ENCODE data around the gene RAB7A. TPM values are rescaled to one million over a fixed set of nuclear protein-coding genes. Genes with fewer than 3 reads are reported as not detected.
"Not testable (repeated sequence)": the region's sequence is repeated elsewhere in the genome, so short reads cannot be mapped to it uniquely, and the experiment has no call there.

RAB7A gene
- total RNA-seq, 2 experiments from 2014 or later: 297 to 534 TPM

DNA sequence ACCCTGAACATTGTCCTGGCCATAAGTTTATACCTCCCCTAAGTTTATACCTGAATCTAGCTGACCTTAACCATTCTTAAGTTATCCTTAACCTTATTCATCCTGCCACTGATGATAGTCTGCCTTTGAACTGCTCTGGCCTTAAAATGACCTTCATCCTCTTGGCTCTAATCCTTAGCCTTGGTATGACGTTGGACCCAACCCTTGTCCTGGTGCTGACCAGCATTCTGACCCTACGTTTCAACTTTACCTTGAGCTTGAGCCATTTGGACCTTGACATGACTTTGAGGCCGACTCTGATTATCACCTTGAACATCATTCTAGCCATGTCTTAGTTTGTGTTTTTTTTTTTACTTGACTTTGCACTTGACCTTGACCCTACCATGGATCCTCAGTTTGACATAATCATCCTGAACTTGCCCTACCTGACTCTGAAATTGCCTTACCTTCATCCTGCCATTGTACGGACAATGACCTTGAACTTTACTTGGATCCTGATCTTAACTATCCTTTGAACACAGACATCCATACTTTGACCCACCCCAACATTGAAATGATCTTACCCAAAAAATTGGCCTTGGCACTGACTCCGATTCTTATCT lies 92.3 kb downstream of the RAB7A start:
- ChIA-PET POLR2A (no interaction called here), CTCF (interaction anchor here (0.6 to 1.9 kb wide), 2 partner anchors 29 to 60 kb away, joined by 3 to 11 read pairs; no protein-coding TSS in a partner anchor)
- no peaks in the 10 kb centered on the region for H3K27me3 Mint-ChIP-seq
- H3K27ac Mint-ChIP-seq: peak overlapping the region; percentile 20
- H3K9me3 Mint-ChIP-seq (ENCODE audit: low read depth): no peaks in the 10 kb centered on the region
- DNase-seq: no peak
- no peaks in the 10 kb centered on the region for H3K4me1 Mint-ChIP-seq
- no peak overlapping the region for H3K4me3 Mint-ChIP-seq
- intact Hi-C loops (cut with DNase I, micrococcal nuclease): no loop called here
- peaks cover 51% of the 10 kb centered on the region for H3K36me3 Mint-ChIP-seq (ENCODE audit: low read depth)
- ATAC-seq: no peak

DNA sequence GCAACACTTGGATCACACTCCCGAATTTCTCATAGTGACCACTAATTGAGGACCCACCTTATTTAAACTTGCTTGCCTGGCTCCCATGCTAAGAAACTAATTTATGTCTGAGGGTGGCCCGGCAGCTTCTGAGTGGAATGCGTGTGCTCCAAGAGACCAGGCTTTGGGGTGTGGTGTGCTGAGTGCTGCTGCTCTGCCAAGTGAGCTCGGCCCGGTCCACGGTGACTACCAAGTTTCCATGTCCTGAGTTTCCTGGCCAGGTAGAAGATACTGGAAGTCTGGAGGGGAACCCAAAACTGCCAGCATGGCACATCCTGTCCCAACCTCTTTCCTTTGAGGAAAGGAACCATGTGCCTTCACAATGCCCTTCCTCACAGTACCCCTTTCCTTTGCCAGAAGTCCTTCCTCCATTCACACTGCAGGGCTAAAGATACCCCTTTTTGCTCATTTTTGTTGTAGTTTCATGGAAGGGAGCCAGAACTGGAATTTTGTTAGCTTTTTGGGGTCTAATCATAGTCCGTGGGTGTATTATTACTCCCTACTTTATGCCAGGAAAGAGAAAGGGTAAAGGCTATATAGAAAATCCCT lies 94.4 kb downstream of the RAB7A start:
- no peak overlapping the region for H3K4me3 Mint-ChIP-seq
- POLR2A ChIA-PET: no interaction called here
- H3K4me1 Mint-ChIP-seq: no peaks in the 10 kb centered on the region
- H3K27me3 Mint-ChIP-seq: no peaks in the 10 kb centered on the region
- H3K27ac Mint-ChIP-seq: no peak overlapping the region
- CTCF ChIA-PET: interaction anchor here (0.5 to 2.4 kb wide), 5 partner anchors 9 to 150 kb away, joined by 3 to 8 read pairs (median 4); no protein-coding TSS in a partner anchor
- no peak for DNase-seq
- H3K9me3 Mint-ChIP-seq (ENCODE audit: low read depth): no peaks in the 10 kb centered on the region
- intact Hi-C loops (cut with DNase I, micrococcal nuclease): no loop called here
- H3K36me3 Mint-ChIP-seq (ENCODE audit: low read depth): peaks cover 37% of the 10 kb centered on the region
- no peak for ATAC-seq

GRCh38 chr3:128823008-128823407 lies 97.0 kb downstream of the RAB7A start:
- Mint-ChIP-seq H3K27ac (no peak overlapping the region), H3K36me3 (ENCODE audit: low read depth) (peaks cover 17% of the 10 kb centered on the region), H3K9me3 (ENCODE audit: low read depth) (no peaks in the 10 kb centered on the region), H3K4me1 (no peaks in the 10 kb centered on the region), H3K27me3 (no peaks in the 10 kb centered on the region), H3K4me3 (no peak overlapping the region)
- no peak for DNase-seq
- no peak for ATAC-seq
- ChIA-PET POLR2A (interaction anchor here (0.6 kb wide), 1 partner anchor 71 kb away, joined by 4 read pairs; no protein-coding TSS in a partner anchor), CTCF (interaction anchor here (1.3 kb wide), 1 partner anchor 11 kb away, joined by 4 read pairs; no protein-coding TSS in a partner anchor)
- intact Hi-C loops (cut with DNase I, micrococcal nuclease): no loop called here

DNA sequence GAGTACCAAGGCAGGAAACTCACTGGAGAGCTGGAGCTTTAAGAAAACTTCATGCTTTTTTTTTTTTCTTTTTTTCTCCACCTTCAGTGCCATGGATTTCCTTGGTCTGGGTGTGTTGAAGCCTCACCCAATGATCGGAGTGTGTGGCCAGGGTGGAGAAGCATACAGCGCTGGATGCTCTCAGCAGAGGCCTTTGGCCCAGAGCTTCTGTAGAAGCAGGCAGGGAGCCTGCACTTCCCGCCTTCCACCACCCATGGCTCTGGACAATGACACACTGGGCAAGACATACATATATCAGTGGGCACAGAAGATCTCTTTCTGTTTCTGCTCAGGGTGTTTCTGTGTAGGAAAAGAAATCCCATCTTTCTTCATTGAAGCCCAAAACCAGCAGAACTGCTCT lies 97.6 kb downstream of the RAB7A start:
- ChIA-PET CTCF (interaction anchor here (0.8 to 1.3 kb wide), 2 partner anchors 9 to 11 kb away, joined by 3 to 4 read pairs; no protein-coding TSS in a partner anchor), POLR2A (interaction anchor here (0.6 kb wide), 2 partner anchors 20 to 71 kb away, joined by 3 to 4 read pairs; no protein-coding TSS in a partner anchor)
- no peak for ATAC-seq
- DNase-seq: no peak
- no peaks in the 10 kb centered on the region for H3K27me3 Mint-ChIP-seq
- peaks cover 10% of the 10 kb centered on the region for H3K36me3 Mint-ChIP-seq (ENCODE audit: low read depth)
- no peak overlapping the region for H3K4me3 Mint-ChIP-seq
- no peaks in the 10 kb centered on the region for H3K4me1 Mint-ChIP-seq
- no peak overlapping the region for H3K27ac Mint-ChIP-seq
- intact Hi-C loops (cut with DNase I, micrococcal nuclease): no loop called here
- no peaks in the 10 kb centered on the region for H3K9me3 Mint-ChIP-seq (ENCODE audit: low read depth)

- Mint-ChIP-seq H3K4me3 (no peak overlapping the region), H3K9me3 (ENCODE audit: low read depth) (no peaks in the 10 kb centered on the region), H3K4me1 (no peaks in the 10 kb centered on the region), H3K36me3 (ENCODE audit: low read depth) (peaks cover 4% of the 10 kb centered on the region), H3K27me3 (no peaks in the 10 kb centered on the region), H3K27ac (no peak overlapping the region)
- ATAC-seq (no peak), DNase-seq (no peak)
- CTCF ChIA-PET: interaction anchor here (0.8 kb wide), 1 partner anchor 10 kb away, joined by 3 read pairs; no protein-coding TSS in a partner anchor
- POLR2A ChIA-PET: interaction anchor here (0.6 kb wide), 1 partner anchor 20 kb away, joined by 3 read pairs; no protein-coding TSS in a partner anchor
- intact Hi-C loops (cut with DNase I, micrococcal nuclease): no loop called here
These were observed 98.3 kb downstream of the RAB7A start for GRCh38 chr3:128824132-128824850.

DNA sequence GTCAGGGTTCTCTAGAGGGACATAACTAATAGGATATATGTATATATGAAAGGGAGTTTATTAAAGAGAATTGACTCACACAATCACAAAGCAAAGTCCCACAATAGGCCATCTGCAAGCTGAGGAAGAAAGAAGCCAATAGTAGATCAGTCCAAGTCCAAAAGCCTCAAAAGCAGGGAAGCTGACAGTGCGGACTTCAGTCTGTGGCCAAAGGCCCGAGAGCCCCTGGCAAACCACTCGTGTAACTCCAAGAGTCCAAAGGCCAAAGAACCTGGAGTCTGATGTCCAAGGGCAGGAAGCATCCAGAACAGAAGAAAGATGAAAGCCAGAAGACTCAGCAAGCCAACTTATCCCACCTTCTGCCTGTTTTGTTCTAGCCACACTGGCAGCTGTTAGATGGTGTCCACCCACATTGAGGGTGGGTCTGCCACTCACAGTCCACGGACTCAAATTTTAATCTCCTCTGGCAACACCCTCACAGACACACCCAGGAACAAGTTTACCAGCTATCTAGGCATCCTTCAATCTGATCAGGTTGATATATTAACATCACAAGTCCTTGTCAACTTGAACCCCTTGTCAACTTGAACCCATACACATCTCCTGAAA lies 99.2 kb downstream of the RAB7A start:
- Mint-ChIP-seq H3K27me3 (no peaks in the 10 kb centered on the region), H3K9me3 (ENCODE audit: low read depth) (no peaks in the 10 kb centered on the region), H3K4me3 (no peak overlapping the region), H3K27ac (peak overlapping the region; percentile 28), H3K4me1 (no peaks in the 10 kb centered on the region), H3K36me3 (ENCODE audit: low read depth) (peaks cover 4% of the 10 kb centered on the region)
- POLR2A ChIA-PET: no interaction called here
- CTCF ChIA-PET: no interaction called here
- intact Hi-C loops (cut with DNase I, micrococcal nuclease): no loop called here
- no peak for DNase-seq
- no peak for ATAC-seq

- intact Hi-C loops (cut with DNase I, micrococcal nuclease); H3K36me3 Mint-ChIP-seq (ENCODE audit: low read depth); H3K27me3 Mint-ChIP-seq; H3K27ac Mint-ChIP-seq; ATAC-seq; DNase-seq; H3K4me3 Mint-ChIP-seq; POLR2A ChIA-PET; CTCF ChIA-PET; H3K9me3 Mint-ChIP-seq (ENCODE audit: low read depth); H3K4me1 Mint-ChIP-seq: not testable (repeated sequence)
These were observed 103.1 kb downstream of the RAB7A start for GRCh38 chr3:128829087-128829486.

DNA sequence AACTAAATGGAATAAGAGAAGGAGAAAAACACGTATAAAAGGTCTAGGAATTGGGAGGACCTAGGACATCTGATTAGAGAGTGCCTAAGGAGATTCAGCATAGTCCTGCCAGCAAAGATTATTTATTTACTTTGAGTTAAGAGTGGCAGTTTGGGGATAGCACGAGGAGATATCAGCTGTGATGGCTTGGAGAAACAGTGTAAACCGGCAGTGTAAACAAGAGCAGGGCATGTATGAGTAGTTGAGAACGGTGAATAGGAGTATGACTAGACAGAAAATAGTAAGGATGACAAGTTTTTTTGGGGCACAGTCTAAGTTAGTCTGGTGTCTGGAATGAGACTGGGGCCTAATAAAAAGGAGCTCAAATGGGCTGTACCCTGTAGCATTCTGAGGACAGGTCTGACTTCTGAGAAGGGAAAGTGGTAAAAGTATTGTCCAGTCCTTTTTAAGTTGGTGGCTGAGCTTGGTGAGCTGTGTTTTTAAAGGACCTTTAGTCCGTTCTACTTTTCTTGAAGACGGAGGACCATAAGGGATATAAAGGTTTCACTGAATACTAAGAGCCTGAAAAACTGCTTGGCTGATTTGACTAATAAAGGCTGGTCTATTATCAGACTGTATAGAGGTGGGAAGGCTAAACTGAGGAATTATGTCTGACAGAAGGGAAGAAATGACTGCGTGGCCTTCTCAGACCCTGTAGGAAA lies 104.1 kb downstream of the RAB7A start:
- intact Hi-C loops (cut with DNase I, micrococcal nuclease); H3K4me3 Mint-ChIP-seq; ATAC-seq; POLR2A ChIA-PET; H3K4me1 Mint-ChIP-seq; H3K36me3 Mint-ChIP-seq (ENCODE audit: low read depth); H3K9me3 Mint-ChIP-seq (ENCODE audit: low read depth); H3K27ac Mint-ChIP-seq; DNase-seq; CTCF ChIA-PET; H3K27me3 Mint-ChIP-seq: not testable (repeated sequence)

GRCh38 chr3:128830762-128831161 lies 104.8 kb downstream of the RAB7A start:
- H3K9me3 Mint-ChIP-seq (ENCODE audit: low read depth); DNase-seq; CTCF ChIA-PET; H3K27ac Mint-ChIP-seq; ATAC-seq; H3K4me3 Mint-ChIP-seq; H3K4me1 Mint-ChIP-seq; H3K36me3 Mint-ChIP-seq (ENCODE audit: low read depth); H3K27me3 Mint-ChIP-seq; POLR2A ChIA-PET; intact Hi-C loops (cut with DNase I, micrococcal nuclease): not testable (repeated sequence)

DNA sequence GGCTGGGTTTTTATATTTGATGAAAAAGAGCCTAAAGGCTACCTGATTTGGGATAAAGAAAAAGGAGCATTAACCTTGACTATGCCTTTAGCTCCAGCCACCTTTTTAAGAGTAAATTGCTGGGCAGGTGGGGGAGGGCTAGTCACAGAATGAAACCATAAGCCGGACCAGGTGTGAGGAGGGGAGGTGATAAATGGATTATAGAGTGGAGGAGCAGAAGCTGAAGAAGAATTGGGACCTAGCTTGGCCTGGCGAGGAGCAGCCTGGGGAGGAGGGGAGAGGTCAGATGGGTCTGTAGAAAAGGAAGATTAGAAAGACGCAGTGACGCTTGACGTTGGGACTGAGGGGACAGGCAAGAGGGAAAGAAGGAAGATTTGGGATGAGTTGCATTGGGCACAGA lies 107.0 kb downstream of the RAB7A start:
- ATAC-seq; H3K4me1 Mint-ChIP-seq; POLR2A ChIA-PET; H3K27me3 Mint-ChIP-seq; intact Hi-C loops (cut with DNase I, micrococcal nuclease); H3K9me3 Mint-ChIP-seq (ENCODE audit: low read depth); H3K4me3 Mint-ChIP-seq; H3K36me3 Mint-ChIP-seq (ENCODE audit: low read depth); DNase-seq; H3K27ac Mint-ChIP-seq: not testable (repeated sequence)
- CTCF ChIA-PET: interaction anchor here (0.6 kb wide), 1 partner anchor 219 kb away, joined by 3 read pairs; no protein-coding TSS in a partner anchor

GRCh38 chr3:128835096-128835495 lies 109.1 kb downstream of the RAB7A start:
- no peak for DNase-seq
- ChIA-PET POLR2A (no interaction called here), CTCF (no interaction called here)
- Mint-ChIP-seq H3K4me3 (no peak overlapping the region), H3K9me3 (ENCODE audit: low read depth) (no peaks in the 10 kb centered on the region), H3K4me1 (no peaks in the 10 kb centered on the region), H3K36me3 (ENCODE audit: low read depth) (no peaks in the 10 kb centered on the region), H3K27ac (no peak overlapping the region), H3K27me3 (no peaks in the 10 kb centered on the region)
- intact Hi-C loops (cut with DNase I, micrococcal nuclease): no loop called here
- ATAC-seq: no peak
